GM12878 (cell line): Measurements from ENCODE around the gene MCRIP2. TPM values are rescaled to one million over a fixed set of nuclear protein-coding genes. Genes with fewer than 3 reads are reported as not detected.

Source experiments
- ATAC-seq: fragments of 200-7000 bp; cut with Tn5 transposase; 3 replicates; pipeline ENCODE4 v1.9.1; 2020; ENCODE audit warnings: mild to moderate bottlenecking, moderate library complexity
- BruUV-seq: library from RNA; stranded (reverse); fragments of 400-500 nt; replicated peaks from 2 replicates; lab custom pipeline; 2021; lab: Mats Ljungman, UMichigan
- CTCF ChIA-PET: fragments of 300-600 bp; sonication (Branson Sonifier 250); formaldehyde crosslinking; extraction: SDS; loops from one replicate; lab custom pipeline; 2021; ENCODE audit warnings: inconsistent platforms; lab: Yijun Ruan, JAX
- POLR2A ChIA-PET: fragments of 350-600 bp; formaldehyde crosslinking; extraction: SDS; loops from one replicate; lab custom pipeline; 2021; ENCODE audit warnings: inconsistent platforms; lab: Charles Lee
- RAD21 ChIA-PET: fragments of 300-600 bp; sonication (Branson Sonifier 250); formaldehyde crosslinking; loops from one replicate; lab custom pipeline; 2023; ENCODE audit warnings: antibody characterized with exemption; ENCODE audit not compliant: unreplicated experiment; lab: Charles Lee
- SMC1A ChIA-PET: fragments of 300-600 bp; sonication (Branson Sonifier 250); formaldehyde crosslinking; loops from one replicate; lab custom pipeline; 2023; ENCODE audit not compliant: unreplicated experiment, uncharacterized antibody; lab: Charles Lee
- DNase-seq: peaks from one replicate; pipeline ENCODE4 v3.0.0-alpha.2; 2011; ENCODE audit warnings: low read depth, low spot score
- FAIRE-seq: peaks from 3 replicates; lab custom pipeline; 2011; peaks lifted over from hg19 to GRCh38; lab: Jason Lieb, UNC
- H2AFZ ChIP-seq: 2 replicates; pipeline ENCODE4 v1.6.0; 2011; ENCODE audit warnings: low read depth, low read length, control low read depth; ENCODE audit not compliant: control insufficient read depth
- H3K27ac ChIP-seq: 2 replicates; pipeline ENCODE4 v1.5.1; 2011; ENCODE audit warnings: control low read depth; ENCODE audit not compliant: control insufficient read depth, insufficient read depth
- H3K27me3 ChIP-seq, 2 experiments: replicated peaks in 1 of 2; 2 replicates each; pipeline versions ENCODE4 v1.6.0 to v1.6.1; 2011; ENCODE audit warnings: low read length in 1 of 2; ENCODE audit not compliant: control insufficient read depth in 2 of 2, insufficient read depth in 2 of 2
- H3K36me3 ChIP-seq, 2 experiments: 2 replicates each; pipeline ENCODE4 v1.5.1; 2011; ENCODE audit warnings: low read length in 1 of 2; ENCODE audit not compliant: control insufficient read depth in 2 of 2, insufficient read depth in 2 of 2
- H3K4me1 ChIP-seq: 2 replicates; pipeline ENCODE4 v1.6.1; 2011; ENCODE audit warnings: mild to moderate bottlenecking, low read length, moderate library complexity, mixed read lengths; ENCODE audit not compliant: control insufficient read depth, insufficient read depth
- H3K4me2 ChIP-seq: 2 replicates; pipeline ENCODE4 v1.6.0; 2011; ENCODE audit warnings: control low read depth; ENCODE audit not compliant: control insufficient read depth, insufficient read depth
- H3K4me3 ChIP-seq: fragments of 200-600 bp; sonication (generic); 2 replicates; pipeline ENCODE4 v1.5.1; 2016
- H3K79me2 ChIP-seq: 2 replicates; pipeline ENCODE4 v1.6.0; 2011; ENCODE audit warnings: low read length; ENCODE audit not compliant: control insufficient read depth, insufficient read depth
- H3K9ac ChIP-seq: 2 replicates; pipeline ENCODE4 v1.8.0; 2011; ENCODE audit warnings: low read length, control low read depth, mixed read lengths; ENCODE audit not compliant: control insufficient read depth, insufficient read depth
- H3K9me3 ChIP-seq: replicated peaks from 3 replicates; pipeline ENCODE4 v1.5.1; 2011; ENCODE audit warnings: mild to moderate bottlenecking, low read length; ENCODE audit not compliant: control insufficient read depth, insufficient read depth
- H4K20me1 ChIP-seq: 2 replicates; pipeline ENCODE4 v1.6.0; 2011; ENCODE audit not compliant: control insufficient read depth, insufficient read depth
- CHD2 ChIP-seq: IDR thresholded peaks from 2 replicates; pipeline ENCODE4 v1.6.1; 2011; ENCODE audit warnings: low read depth, low read length, improper control_type of control experiment, borderline replicate concordance
- EP300 ChIP-seq, 2 experiments: fragments of 150-350 bp in 1 of 2; IDR thresholded peaks; 2 replicates each; pipeline ENCODE4 v1.6.1; 2011 to 2012; ENCODE audit warnings: low read depth in 2 of 2, low read length in 2 of 2, borderline replicate concordance in 1 of 2, improper control_type of control experiment in 1 of 2, inconsistent platforms in 1 of 2; ENCODE audit not compliant: control insufficient read depth in 1 of 2
- ESRRA ChIP-seq: IDR thresholded peaks from 2 replicates; pipeline ENCODE4 v1.6.1; 2012; ENCODE audit warnings: mild to moderate bottlenecking, low read length, improper control_type of control experiment
- HDGF ChIP-seq: fragments of 450-650 bp; IDR thresholded peaks from 2 replicates; pipeline ENCODE4 v1.6.1; 2016; ENCODE audit warnings: antibody characterized with exemption
- KLF5 ChIP-seq: fragments of 450-650 bp; IDR thresholded peaks from 2 replicates; pipeline ENCODE4 v1.6.1; 2014; ENCODE audit warnings: mild to moderate bottlenecking; ENCODE audit not compliant: partially characterized antibody
- PAX8 ChIP-seq: fragments of 450-650 bp; IDR thresholded peaks from 2 replicates; pipeline ENCODE4 v1.6.1; 2017; ENCODE audit warnings: mild to moderate bottlenecking, moderate library complexity
- RELA ChIP-seq: fragments of 450-650 bp; IDR thresholded peaks from 2 replicates; pipeline ENCODE4 v1.8.0; 2014; ENCODE audit warnings: borderline replicate concordance; ENCODE audit not compliant: partially characterized antibody
- SUPT20H ChIP-seq: IDR thresholded peaks from 2 replicates; pipeline ENCODE4 v1.6.1; 2011; ENCODE audit warnings: low read depth, mild to moderate bottlenecking, low read length, moderate library complexity, borderline replicate concordance; ENCODE audit not compliant: control insufficient read depth
- ZNF622 ChIP-seq: fragments of 450-650 bp; IDR thresholded peaks from 2 replicates; pipeline ENCODE4 v1.6.1; 2017; ENCODE audit warnings: mild to moderate bottlenecking, inconsistent platforms
- WGBS: methylation state at CpG from one replicate; pipeline ENCODE4 v1.1.6; 2016; ENCODE audit warnings: low lambda C conversion rate; ENCODE audit not compliant: insufficient replicate concordance, insufficient coverage; ENCODE audit errors: missing lambda C conversion rate; 5-methylcytosine and 5-hydroxymethylcytosine counted together
- in situ Hi-C: fragments of 300-500 bp; cut with MboI; formaldehyde crosslinking; loops from 9 replicates; pipeline ENCODE4 v1.14.3; 2018; ENCODE audit warnings: mixed read lengths
- intact Hi-C: fragments of 100-400 bp; cut with micrococcal nuclease; formaldehyde crosslinking; loops from one replicate; pipeline ENCODE4 v1.14.2; 2022; ENCODE audit not compliant: unreplicated experiment
- polyA plus RNA-seq, 11 experiments: library from polyadenylated mRNA; depleted of rRNA in 4 of 11; unstranded in 6 of 11; stranded (reverse) in 5 of 11; fragments of >200 nt; fragmentation: Nextera tagmentation in 4 of 11; fragmentation: Illumina TruSeq in 1 of 11; extraction: Ambion mirVana in 4 of 11; extraction: Trizol in 1 of 11; gene quantifications; 1 replicate in 1 of 11; 2 replicates in 10 of 11; pipeline versions ENCODE4 v1.2.1 to v1.2.3, GENCODE V29; 2011 to 2016; ENCODE audit warnings: inconsistent platforms in 2 of 11, missing spikeins in 2 of 11, low read depth in 1 of 11
- total RNA-seq, 4 experiments: library from RNA; depleted of rRNA in 3 of 4; stranded (reverse); fragments of >200 nt in 3 of 4; fragmentation: Illumina TruSeq in 1 of 4; extraction: Trizol in 1 of 4; gene quantifications; 2 replicates each; pipeline versions ENCODE4 v1.2.1 to v1.2.3, GENCODE V29; 2013 to 2021
- TF ChIP-seq, protein P1 (sequence below): IDR thresholded peaks from 2 replicates; pipeline ENCODE4 v1.6.1; 2012; ENCODE audit warnings: improper control_type of control experiment, low read depth, low read length; ENCODE audit not compliant: insufficient replicate concordance
- TF ChIP-seq, protein P2 (sequence below): fragments of 450-650 bp; IDR thresholded peaks from 2 replicates; pipeline ENCODE4 v1.6.1; 2017; ENCODE audit warnings: low read depth, mild to moderate bottlenecking, moderate library complexity
- TF ChIP-seq, protein P3 (sequence below): fragments of 450-650 bp; IDR thresholded peaks from 2 replicates; pipeline ENCODE4 v1.6.1; 2017; ENCODE audit warnings: mild to moderate bottlenecking, low read depth, inconsistent platforms; ENCODE audit not compliant: poor library complexity, severe bottlenecking

MCRIP2 gene
- total and polyA plus RNA-seq, 10 of the 15 experiments (the other 5 are each of a cell fraction or from before 2014, with no cell fraction given): 0.19 to 93.1 (median 57.9) TPM

DNA sequence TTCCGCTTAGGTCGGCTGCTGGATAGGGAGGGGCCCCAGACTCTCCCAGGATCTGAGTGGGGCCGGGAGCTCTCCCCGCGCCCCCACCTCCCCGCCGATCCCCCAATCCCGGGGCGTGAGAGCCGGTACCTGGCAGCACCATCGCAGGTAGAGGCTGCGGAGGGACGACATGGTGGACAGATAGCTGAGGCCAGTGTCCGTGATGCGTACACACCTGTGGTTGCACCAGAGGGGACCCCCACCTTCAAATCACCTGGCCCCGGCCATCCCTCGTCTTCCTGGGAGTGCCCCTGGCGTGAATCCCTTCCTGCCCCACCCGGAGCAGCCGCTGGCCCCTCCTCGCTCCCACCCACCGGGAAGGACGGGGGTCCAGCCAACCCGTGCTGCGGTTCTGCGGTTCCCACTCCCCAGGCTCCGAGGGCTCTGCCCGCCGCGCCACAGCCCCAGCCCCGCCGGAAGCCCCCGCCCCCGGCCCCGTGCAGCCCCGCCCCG, 53.3 kb downstream of the MCRIP2 start:
- peaks cover 7% of the 10 kb centered on the region for H3K4me1 ChIP-seq
- ChIA-PET POLR2A (interaction anchor here (0.7 to 2.0 kb wide), 6 partner anchors 11 to 58 kb away, joined by 3 to 7 read pairs (median 4); partner anchors contain the start of genes ANTKMT, HAGHL, JMJD8 and METRN), RAD21 (interaction anchor here (0.9 kb wide), 1 partner anchor 25 kb away, joined by 3 read pairs; no protein-coding TSS in a partner anchor), CTCF (interaction anchor here (0.6 to 1.6 kb wide), 4 partner anchors 15 to 105 kb away, joined by 3 to 5 read pairs (median 3); no protein-coding TSS in a partner anchor), SMC1A (no interaction called here)
- peak overlapping the region; percentile 29; the same call in 1 of the 2 replicates for H2AFZ ChIP-seq
- H4K20me1 ChIP-seq: no peaks in the 10 kb centered on the region
- H3K4me3 ChIP-seq: no peak overlapping the region; the same call in 1 of the 2 replicates
- H3K79me2 ChIP-seq: peaks cover 3% of the 10 kb centered on the region; the same call in 1 of the 2 replicates
- H3K9ac ChIP-seq: no peak overlapping the region
- H3K27me3 ChIP-seq: peaks cover 2 to 6% of the 10 kb centered on the region in 2 experiments; a peak in 3 of 4 replicates
- H3K27ac ChIP-seq: no peak overlapping the region
- H3K4me2 ChIP-seq: peak overlapping the region; percentile 89
- 21% methylated on average over 16 of the region's 37 CpGs for WGBS
- ATAC-seq (no peak), DNase-seq (no peak), FAIRE-seq (no peak)
- in situ Hi-C loops: no loop called here
- BruUV-seq: no TSS peak
- no peaks in the 10 kb centered on the region; the same call in 2 of the 3 replicates for H3K9me3 ChIP-seq
- H3K36me3 ChIP-seq: no peaks in the 10 kb centered on the region
- intact Hi-C loops: no loop called here
- TF ChIP-seq, protein P1, sequence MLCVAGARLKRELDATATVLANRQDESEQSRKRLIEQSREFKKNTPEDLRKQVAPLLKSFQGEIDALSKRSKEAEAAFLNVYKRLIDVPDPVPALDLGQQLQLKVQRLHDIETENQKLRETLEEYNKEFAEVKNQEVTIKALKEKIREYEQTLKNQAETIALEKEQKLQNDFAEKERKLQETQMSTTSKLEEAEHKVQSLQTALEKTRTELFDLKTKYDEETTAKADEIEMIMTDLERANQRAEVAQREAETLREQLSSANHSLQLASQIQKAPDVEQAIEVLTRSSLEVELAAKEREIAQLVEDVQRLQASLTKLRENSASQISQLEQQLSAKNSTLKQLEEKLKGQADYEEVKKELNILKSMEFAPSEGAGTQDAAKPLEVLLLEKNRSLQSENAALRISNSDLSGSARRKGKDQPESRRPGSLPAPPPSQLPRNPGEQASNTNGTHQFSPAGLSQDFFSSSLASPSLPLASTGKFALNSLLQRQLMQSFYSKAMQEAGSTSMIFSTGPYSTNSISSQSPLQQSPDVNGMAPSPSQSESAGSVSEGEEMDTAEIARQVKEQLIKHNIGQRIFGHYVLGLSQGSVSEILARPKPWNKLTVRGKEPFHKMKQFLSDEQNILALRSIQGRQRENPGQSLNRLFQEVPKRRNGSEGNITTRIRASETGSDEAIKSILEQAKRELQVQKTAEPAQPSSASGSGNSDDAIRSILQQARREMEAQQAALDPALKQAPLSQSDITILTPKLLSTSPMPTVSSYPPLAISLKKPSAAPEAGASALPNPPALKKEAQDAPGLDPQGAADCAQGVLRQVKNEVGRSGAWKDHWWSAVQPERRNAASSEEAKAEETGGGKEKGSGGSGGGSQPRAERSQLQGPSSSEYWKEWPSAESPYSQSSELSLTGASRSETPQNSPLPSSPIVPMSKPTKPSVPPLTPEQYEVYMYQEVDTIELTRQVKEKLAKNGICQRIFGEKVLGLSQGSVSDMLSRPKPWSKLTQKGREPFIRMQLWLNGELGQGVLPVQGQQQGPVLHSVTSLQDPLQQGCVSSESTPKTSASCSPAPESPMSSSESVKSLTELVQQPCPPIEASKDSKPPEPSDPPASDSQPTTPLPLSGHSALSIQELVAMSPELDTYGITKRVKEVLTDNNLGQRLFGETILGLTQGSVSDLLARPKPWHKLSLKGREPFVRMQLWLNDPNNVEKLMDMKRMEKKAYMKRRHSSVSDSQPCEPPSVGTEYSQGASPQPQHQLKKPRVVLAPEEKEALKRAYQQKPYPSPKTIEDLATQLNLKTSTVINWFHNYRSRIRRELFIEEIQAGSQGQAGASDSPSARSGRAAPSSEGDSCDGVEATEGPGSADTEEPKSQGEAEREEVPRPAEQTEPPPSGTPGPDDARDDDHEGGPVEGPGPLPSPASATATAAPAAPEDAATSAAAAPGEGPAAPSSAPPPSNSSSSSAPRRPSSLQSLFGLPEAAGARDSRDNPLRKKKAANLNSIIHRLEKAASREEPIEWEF: no peak
- no peak for TF ChIP-seq SUPT20H
- TF ChIP-seq, protein P2, sequence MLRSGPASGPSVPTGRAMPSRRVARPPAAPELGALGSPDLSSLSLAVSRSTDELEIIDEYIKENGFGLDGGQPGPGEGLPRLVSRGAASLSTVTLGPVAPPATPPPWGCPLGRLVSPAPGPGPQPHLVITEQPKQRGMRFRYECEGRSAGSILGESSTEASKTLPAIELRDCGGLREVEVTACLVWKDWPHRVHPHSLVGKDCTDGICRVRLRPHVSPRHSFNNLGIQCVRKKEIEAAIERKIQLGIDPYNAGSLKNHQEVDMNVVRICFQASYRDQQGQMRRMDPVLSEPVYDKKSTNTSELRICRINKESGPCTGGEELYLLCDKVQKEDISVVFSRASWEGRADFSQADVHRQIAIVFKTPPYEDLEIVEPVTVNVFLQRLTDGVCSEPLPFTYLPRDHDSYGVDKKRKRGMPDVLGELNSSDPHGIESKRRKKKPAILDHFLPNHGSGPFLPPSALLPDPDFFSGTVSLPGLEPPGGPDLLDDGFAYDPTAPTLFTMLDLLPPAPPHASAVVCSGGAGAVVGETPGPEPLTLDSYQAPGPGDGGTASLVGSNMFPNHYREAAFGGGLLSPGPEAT: no peak
- no peak for TF ChIP-seq KLF5
- no peak for TF ChIP-seq HDGF
- TF ChIP-seq ESRRA: no peak
- TF ChIP-seq ZNF622: no peak
- no peak for TF ChIP-seq CHD2
- TF ChIP-seq EP300 (IDR thresholded peaks at IDR 0.05; ENCODE audit: borderline replicate concordance in 1 of 2, control insufficient read depth in 1 of 2, low read depth in 2 of 2, low read length in 2 of 2): no peak
- TF ChIP-seq PAX8: no peak
- TF ChIP-seq RELA: no peak
- TF ChIP-seq, protein P3, sequence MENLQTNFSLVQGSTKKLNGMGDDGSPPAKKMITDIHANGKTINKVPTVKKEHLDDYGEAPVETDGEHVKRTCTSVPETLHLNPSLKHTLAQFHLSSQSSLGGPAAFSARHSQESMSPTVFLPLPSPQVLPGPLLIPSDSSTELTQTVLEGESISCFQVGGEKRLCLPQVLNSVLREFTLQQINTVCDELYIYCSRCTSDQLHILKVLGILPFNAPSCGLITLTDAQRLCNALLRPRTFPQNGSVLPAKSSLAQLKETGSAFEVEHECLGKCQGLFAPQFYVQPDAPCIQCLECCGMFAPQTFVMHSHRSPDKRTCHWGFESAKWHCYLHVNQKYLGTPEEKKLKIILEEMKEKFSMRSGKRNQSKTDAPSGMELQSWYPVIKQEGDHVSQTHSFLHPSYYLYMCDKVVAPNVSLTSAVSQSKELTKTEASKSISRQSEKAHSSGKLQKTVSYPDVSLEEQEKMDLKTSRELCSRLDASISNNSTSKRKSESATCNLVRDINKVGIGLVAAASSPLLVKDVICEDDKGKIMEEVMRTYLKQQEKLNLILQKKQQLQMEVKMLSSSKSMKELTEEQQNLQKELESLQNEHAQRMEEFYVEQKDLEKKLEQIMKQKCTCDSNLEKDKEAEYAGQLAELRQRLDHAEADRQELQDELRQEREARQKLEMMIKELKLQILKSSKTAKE: no peak
